Adipocyte (in vitro differentiated cells): ENCODE data around the gene AK3.
A peak's percentile ranks its signal among the peaks of the same experiment; 100 is the strongest.
"Not testable (repeated sequence)": the region's sequence is repeated elsewhere in the genome, so short reads cannot be mapped to it uniquely, and the experiment has no call there.

Experiments
- DNase-seq: peaks from one replicate; pipeline ENCODE4 v3.0.0-alpha.2; 2015; ENCODE audit warnings: low read depth
- H3K27me3 ChIP-seq: replicated peaks from 2 replicates; pipeline ENCODE4 v1.7.0; 2013; ENCODE audit warnings: mild to moderate bottlenecking, low read length, moderate library complexity; ENCODE audit not compliant: control insufficient read depth, insufficient read depth
- H3K36me3 ChIP-seq: 2 replicates; pipeline ENCODE4 v1.7.0; 2013; ENCODE audit warnings: low read length, mild to moderate bottlenecking, moderate library complexity; ENCODE audit not compliant: control insufficient read depth, insufficient read depth, severe bottlenecking
- H3K4me1 ChIP-seq: 2 replicates; pipeline ENCODE4 v1.7.0; 2013; ENCODE audit warnings: mild to moderate bottlenecking, low read length, moderate library complexity; ENCODE audit not compliant: control insufficient read depth, insufficient read depth
- H3K4me3 ChIP-seq: 2 replicates; pipeline ENCODE4 v1.7.0; 2013; ENCODE audit warnings: mild to moderate bottlenecking, low read length, moderate library complexity
- H3K9ac ChIP-seq: 2 replicates; pipeline ENCODE4 v1.7.0; 2013; ENCODE audit warnings: mild to moderate bottlenecking, low read length, moderate library complexity
- H3K9me3 ChIP-seq: 2 replicates; pipeline ENCODE4 v1.7.0; 2013; ENCODE audit warnings: mild to moderate bottlenecking, low read length, moderate library complexity; ENCODE audit not compliant: control insufficient read depth

AK3 gene

DNA sequence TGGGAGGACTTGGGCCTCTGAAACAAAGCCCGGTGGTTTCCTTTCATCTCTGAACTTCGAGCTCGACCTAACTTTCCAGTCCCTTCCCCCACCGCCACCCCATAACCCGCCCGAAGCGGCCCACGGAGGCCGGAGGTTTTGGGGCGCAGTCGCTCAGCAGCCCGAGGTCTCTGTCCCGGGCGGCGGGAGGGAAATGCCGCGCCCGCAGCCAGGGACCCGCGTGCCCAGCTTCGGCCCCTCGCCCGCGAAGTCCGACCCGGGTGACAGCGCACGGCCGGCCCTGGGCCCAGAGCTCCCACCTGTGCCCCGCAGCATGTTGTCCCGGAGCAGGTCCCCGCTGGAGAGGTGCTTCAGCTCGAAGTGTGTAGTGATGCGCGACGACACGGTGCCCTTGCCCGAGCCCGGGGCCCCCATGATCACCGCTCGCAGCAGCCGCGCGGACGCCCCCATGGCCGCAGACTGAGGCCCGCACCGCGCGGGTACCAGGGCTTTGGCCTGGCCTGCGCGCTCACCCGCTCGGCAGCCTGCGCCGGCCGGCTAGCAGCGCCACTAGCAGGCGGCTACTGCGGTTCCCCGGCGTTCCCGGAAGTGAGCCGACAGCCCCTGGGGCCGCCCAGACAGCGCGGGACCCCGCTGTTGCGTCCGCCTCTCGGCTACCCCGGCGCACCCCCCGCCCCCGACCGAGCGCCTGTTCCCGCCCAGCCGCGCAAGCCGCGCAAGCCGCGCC is at the start of gene AK3:
Gene AK3, minus strand, starts transcription at position 565 of the 727 bp plus-strand sequence. Its CDS starts 115 bp downstream, at position 450.
- peaks cover 30% of the 10 kb centered on the region for H3K4me1 ChIP-seq
- H3K27me3 ChIP-seq = no peaks in the 10 kb centered on the region
- H3K36me3 ChIP-seq = no peaks in the 10 kb centered on the region
- DNase-seq = peak; percentile 93
- peak within 1 kb of the TSS; percentile 96 for H3K4me3 ChIP-seq
- H3K9me3 ChIP-seq = no peaks in the 10 kb centered on the region
- peak within 1 kb of the TSS; percentile 93 for H3K9ac ChIP-seq

DNA sequence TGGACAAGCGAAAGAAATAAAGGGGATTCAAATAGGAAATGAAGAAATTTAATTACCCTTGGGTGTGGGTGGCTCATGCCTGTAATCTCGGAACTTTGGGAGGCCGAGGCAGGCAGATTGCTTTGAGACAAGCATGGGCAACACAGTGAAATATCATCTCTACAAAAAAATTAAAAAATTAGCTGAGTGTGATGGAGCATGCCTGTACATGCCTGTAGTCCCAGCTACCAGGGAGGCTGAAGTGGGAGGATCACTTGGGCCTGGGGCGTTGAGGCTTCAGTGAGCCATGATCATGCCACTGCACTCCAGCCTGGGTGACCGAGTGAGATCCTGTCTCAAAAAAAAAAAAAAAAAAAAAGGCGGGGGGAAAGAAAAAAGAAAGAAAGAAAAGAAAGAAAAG is 47.7 kb upstream of the AK3 start:
- H3K4me3 ChIP-seq = no peak overlapping the region

DNA sequence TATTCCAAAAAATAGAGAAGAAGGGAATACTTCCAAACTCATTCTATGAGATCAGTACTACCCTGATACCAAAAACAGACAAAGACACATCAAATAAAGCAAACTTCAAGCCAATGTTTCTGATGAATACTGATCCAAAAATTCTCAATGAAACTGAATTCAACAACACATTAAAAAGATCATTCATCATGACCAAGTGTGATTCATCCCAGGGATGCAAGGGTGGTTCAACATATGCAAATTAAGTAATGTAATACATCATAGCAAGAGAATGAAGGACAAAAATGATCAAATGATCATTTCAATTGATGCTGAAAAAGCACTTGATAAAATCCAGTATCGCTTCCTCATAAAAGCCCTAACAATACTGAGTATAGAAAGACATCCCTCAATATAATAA is 46.9 kb upstream of the AK3 start:
- H3K27me3 ChIP-seq = no peaks in the 10 kb centered on the region
- no peak for DNase-seq
- no peaks in the 10 kb centered on the region for H3K36me3 ChIP-seq
- H3K9ac ChIP-seq = no peak overlapping the region
- peaks cover 5% of the 10 kb centered on the region for H3K4me1 ChIP-seq
- H3K9me3 ChIP-seq = no peaks in the 10 kb centered on the region
- H3K4me3 ChIP-seq = no peak overlapping the region

More for the DNA sequence above, 47.7 kb upstream of the AK3 start:
- peaks cover 7% of the 10 kb centered on the region for H3K4me1 ChIP-seq
- no peaks in the 10 kb centered on the region for H3K9me3 ChIP-seq
- H3K27me3 ChIP-seq = no peaks in the 10 kb centered on the region
- no peak for DNase-seq
- H3K36me3 ChIP-seq = no peaks in the 10 kb centered on the region
- no peak overlapping the region for H3K9ac ChIP-seq

DNA sequence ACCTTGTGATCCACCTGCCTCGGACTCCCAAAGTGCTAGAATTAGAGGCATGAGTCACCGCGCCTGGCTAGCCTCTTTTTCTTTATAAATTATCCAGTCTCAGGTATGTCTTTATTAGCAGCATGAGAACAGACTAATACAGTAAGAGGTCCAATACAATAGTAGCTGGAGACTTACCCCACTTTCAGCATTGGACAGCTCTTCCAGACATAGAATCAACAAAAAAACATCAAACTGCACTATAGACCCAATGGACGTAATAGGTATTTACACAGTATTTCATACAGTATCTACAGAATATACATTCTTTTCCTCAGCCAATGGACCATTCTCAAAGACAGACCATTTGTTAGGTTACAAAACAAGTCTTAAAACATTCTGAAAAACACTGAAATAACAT is 45.6 kb upstream of the AK3 start:
- Histone ChIP-seq H3K9ac (no peak overlapping the region), H3K27me3 (peaks cover 3% of the 10 kb centered on the region), H3K36me3 (no peaks in the 10 kb centered on the region), H3K9me3 (no peaks in the 10 kb centered on the region), H3K4me3 (no peak overlapping the region), H3K4me1 (no peaks in the 10 kb centered on the region)
- DNase-seq = no peak

DNA sequence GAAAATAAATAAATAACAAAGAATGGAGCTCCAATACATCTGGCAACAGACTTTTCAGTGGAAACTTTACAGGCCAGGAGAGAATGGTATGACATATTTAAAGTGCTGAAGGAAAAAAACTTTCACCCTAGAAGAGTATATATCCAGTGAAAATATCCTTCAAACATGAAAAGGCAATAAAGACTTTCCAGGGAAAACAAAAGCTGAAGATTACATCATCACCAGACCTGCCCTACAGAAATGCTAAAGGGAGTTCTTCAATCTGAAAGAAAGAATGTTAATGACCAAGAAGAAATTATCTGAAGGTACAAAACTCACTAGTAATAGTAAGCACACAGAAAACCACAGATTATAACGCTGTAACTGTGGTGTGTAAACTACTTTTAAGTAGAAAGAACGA is 43.4 kb upstream of the AK3 start:
- Histone ChIP-seq H3K4me1 (no peaks in the 10 kb centered on the region), H3K36me3 (no peaks in the 10 kb centered on the region), H3K4me3 (no peak overlapping the region), H3K27me3 (peaks cover 3% of the 10 kb centered on the region), H3K9me3 (no peaks in the 10 kb centered on the region), H3K9ac (no peak overlapping the region)
- no peak for DNase-seq

DNA sequence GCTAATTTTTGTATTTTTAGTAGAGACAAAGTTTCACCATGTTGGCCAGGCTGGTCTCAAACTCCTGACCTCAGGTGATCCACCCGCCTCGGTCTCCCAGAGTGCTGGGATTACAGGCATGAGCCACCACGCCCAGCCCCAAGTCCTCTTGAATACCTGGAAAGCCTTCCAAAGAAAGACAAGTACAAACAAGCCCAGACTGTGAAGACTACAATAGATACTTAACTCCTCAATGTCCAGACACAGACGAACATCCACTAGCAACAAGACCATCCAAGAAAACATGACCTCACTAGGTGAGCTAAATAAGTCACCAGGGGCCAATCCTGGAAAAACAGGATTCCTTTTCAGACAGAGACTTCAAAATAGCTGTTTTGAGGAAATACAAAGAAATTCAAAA is 42.2 kb upstream of the AK3 start:
- DNase-seq, H3K9me3 ChIP-seq, H3K4me1 ChIP-seq, H3K9ac ChIP-seq, H3K4me3 ChIP-seq, H3K36me3 ChIP-seq, H3K27me3 ChIP-seq: not testable (repeated sequence)

DNA sequence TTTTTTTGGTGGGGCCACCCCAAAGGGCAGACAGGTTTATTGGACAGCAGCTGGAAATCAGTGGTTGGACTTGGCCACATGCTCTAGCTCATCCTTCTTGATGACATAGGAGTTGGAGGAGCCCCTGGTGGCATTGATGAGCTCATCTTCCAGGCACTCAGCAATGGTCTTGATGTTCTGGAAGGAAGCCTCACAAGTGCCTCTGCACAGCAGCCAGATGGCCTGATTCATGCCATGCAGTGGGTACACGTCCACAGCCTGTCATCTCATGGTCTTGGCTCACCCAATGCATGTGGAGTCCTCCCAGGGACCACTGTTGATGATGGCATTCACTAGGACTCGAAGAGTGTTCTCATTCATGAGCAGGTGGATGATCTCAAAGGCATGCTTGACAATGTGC is 40.4 kb upstream of the AK3 start:
- Histone ChIP-seq H3K9ac (no peak overlapping the region), H3K9me3 (no peaks in the 10 kb centered on the region), H3K27me3 (peaks cover 11% of the 10 kb centered on the region), H3K36me3 (no peaks in the 10 kb centered on the region), H3K4me3 (no peak overlapping the region), H3K4me1 (no peaks in the 10 kb centered on the region)
- no peak for DNase-seq

DNA sequence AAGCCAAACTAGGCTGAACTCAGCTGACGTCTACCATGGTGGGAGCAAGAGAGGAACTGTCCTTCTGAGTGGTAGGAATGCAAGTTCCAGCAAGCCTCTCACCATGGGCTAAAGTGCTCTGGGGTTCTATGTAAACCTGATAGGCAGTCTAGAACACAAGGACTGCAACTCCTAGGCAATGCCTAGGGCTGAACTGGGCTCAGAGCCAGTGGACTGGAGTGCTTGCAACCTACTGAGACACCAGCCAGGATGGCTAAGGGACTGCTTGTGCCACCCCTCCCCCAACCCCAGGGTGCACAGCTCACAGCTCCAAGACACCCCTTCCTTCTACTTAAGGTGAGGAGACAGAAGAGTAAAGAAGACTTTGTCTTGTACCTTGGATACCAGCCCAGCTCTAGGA is 39.6 kb upstream of the AK3 start:
- no peaks in the 10 kb centered on the region for H3K9me3 ChIP-seq
- H3K9ac ChIP-seq = no peak overlapping the region
- no peaks in the 10 kb centered on the region for H3K4me1 ChIP-seq
- no peak for DNase-seq
- H3K36me3 ChIP-seq = no peaks in the 10 kb centered on the region
- peaks cover 11% of the 10 kb centered on the region for H3K27me3 ChIP-seq
- no peak overlapping the region for H3K4me3 ChIP-seq

DNA sequence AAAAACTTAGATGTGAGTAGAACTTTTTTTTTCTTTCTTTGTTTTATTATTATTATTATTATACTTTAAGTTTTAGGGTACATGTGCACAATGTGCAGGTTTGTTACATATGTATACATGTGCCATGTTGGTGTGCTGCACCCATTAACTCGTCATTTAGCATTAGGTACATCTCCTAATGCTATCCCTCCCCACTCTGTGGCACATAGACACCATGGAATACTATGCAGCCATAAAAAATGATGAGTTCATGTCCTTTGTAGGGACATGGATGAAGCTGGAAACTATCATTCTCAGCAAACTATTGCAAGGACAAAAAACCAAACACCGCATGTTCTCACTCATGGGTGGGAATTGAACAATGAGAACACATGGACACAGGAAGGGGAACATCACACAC is 34.0 kb upstream of the AK3 start:
- not testable (repeated sequence) for H3K9ac ChIP-seq, DNase-seq, H3K9me3 ChIP-seq, H3K4me1 ChIP-seq, H3K36me3 ChIP-seq, H3K4me3 ChIP-seq, H3K27me3 ChIP-seq

DNA sequence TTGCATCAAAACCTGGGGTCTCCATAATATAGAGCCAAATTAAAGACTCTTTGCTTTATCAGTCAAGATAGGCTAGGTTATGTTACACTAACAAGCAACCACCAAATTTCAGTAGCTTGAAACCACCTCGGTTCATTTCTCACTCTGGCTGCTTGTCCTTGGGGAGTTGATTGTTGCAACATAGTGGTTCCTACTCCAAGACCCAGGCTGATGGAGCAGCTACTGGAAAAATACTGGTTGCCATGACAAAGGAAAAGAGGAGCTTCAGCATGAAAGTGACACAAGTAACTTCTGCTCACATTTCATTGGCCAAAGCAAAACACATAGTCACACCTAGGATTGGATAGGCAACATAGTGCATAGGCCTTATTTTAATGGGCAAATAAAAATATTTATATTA is 33.2 kb upstream of the AK3 start:
- Histone ChIP-seq H3K36me3 (no peaks in the 10 kb centered on the region), H3K9me3 (no peaks in the 10 kb centered on the region), H3K4me1 (peaks cover 6% of the 10 kb centered on the region), H3K9ac (no peak overlapping the region), H3K4me3 (no peak overlapping the region), H3K27me3 (peaks cover 8% of the 10 kb centered on the region)
- peak; percentile 71 for DNase-seq

DNA sequence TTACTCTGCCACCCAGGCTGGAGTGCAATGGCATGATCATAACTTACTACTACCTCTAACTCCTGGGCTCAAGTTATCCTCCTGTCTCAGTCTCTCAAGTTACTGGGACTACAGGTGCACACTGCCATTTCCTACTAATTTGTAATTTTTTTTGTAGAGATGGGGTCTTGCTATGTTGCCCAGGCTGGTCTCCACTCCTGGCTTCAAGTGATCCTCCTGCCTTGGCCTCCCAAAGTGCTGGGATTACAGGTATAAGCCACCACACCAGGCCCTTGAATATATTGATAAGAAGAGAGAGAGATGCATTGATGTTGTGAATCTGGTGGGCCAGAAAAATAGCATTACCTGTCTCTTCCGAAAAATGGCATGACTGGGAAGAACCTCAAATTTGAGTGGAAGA is 30.8 kb upstream of the AK3 start:
- Histone ChIP-seq H3K9me3 (peaks cover 3% of the 10 kb centered on the region), H3K9ac (no peak overlapping the region), H3K4me3 (no peak overlapping the region), H3K36me3 (no peaks in the 10 kb centered on the region), H3K4me1 (peaks cover 6% of the 10 kb centered on the region), H3K27me3 (peaks cover 3% of the 10 kb centered on the region)
- DNase-seq = no peak
